Measurements from ENCODE around the gene DBNL.
"Not testable (repeated sequence)": the region's sequence is repeated elsewhere in the genome, so short reads cannot be mapped to it uniquely, and the experiment has no call there.

The DBNL gene

DNA sequence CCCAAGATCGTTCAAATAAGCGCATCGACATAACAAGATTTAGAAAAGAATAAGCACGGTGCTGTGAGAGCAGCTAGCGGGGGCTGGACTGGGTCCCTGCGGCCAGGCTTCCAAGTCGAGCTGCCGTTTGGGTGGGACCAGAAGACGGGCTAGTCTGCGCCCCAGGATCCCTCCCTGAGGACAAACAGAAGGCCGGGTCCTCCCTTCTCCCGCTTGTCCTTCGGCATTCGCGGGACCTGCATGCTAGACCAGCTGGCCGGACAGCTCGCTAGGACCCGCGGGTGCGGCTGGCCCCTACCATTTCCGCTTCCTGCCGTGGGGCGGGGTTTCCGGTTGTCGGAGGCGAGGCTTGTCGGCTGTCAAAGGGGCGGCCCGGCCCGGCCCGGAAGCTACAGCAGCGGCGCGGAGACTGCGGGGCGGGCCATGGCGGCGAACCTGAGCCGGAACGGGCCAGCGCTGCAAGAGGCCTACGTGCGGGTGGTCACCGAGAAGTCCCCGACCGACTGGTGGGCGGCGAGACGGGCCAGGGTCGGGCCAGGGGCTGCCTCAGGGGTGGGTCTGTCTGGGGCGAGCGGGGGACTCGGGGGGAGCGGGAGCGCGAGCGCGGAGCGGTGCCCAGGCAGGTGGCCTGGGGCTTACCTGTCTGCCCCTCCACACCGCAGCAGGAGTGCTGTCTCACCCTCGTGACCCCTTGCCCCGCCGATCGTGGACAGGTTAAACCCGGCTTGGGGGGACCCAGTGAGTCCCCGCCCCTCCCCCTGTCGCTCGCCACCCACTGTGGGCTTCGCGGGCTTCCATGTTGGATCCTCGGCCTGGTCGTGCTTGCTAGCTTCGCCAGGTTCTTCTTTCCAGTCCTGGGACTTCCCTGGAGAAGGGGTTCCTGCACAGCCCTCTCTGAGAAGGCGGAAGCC, at the start of gene DBNL:
Gene DBNL (plus strand): TSS at position 388 of the 911 bp plus-strand sequence. CDS start 36 bp downstream, at position 424.
- DNase-seq (ENCODE audit: low read depth), result peak; percentile 81

DNA sequence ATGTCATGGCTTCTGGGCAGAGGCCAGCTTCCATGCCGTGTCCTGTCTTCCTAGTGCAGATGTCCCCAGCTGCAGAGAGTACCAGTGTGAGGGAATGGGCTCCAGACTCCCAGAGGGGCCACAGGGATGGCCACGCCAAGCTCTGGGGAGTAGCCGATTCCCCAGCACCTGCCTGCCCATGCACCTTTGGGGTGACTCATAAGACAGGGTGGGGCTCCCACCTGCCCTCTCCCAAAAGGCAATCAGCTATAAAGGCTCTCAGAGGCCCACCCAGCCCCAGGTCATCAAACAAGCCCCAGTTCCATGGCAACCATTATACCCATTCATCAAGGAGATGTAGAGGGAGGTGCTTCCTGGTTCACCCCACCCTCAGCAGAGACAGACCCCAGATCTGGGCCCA, 47.0 kb upstream of the DBNL start, which contains the start of gene SPDYE1:
Gene SPDYE1 (plus strand): TSS at position 366 of the 400 bp plus-strand sequence. CDS start 2,053 bp downstream, outside the sequence.
- DNase-seq (ENCODE audit: low read depth), result not testable (repeated sequence)

DNA sequence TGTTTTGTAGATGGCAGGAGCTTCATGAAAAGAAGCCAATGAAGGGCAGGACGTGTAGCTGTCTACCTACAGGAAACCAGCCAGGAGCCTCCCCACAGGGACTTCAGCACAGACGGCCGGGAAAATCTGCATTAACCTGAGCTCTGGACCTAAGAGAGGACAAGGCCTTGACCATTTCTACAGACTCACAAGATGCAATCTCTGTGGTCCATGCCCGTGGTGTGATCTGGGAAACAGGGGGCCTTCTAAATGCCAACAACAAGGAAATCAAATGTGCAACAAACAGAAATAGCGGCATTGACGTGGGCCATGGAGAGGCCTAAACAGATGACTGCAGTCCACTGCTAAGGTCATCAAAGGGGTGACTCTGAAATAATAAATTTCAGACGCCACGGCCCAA, 32.4 kb upstream of the DBNL start:
- not testable (repeated sequence) for DNase-seq (ENCODE audit: low read depth)

DNA sequence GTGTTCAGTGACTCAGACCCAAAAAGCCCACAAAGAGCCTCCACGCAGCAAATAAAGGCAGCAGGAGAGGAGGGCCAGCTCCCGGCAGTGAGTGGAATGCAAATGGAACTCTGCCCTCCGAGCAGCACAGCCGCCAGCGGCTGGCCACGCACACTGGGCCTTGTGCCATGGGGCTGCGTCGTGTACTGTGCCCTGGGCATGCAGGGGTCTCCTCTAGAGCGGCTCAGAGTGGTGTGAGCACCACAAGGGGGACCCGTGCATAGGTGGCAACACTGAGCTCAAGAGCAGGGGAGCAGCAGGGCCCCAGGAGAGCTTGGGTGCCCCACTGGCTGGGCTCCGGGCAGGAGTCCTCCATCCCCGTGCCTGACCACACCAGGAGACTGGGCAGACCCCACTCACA, 29.4 kb upstream of the DBNL start:
- not testable (repeated sequence) for DNase-seq (ENCODE audit: low read depth)

DNA sequence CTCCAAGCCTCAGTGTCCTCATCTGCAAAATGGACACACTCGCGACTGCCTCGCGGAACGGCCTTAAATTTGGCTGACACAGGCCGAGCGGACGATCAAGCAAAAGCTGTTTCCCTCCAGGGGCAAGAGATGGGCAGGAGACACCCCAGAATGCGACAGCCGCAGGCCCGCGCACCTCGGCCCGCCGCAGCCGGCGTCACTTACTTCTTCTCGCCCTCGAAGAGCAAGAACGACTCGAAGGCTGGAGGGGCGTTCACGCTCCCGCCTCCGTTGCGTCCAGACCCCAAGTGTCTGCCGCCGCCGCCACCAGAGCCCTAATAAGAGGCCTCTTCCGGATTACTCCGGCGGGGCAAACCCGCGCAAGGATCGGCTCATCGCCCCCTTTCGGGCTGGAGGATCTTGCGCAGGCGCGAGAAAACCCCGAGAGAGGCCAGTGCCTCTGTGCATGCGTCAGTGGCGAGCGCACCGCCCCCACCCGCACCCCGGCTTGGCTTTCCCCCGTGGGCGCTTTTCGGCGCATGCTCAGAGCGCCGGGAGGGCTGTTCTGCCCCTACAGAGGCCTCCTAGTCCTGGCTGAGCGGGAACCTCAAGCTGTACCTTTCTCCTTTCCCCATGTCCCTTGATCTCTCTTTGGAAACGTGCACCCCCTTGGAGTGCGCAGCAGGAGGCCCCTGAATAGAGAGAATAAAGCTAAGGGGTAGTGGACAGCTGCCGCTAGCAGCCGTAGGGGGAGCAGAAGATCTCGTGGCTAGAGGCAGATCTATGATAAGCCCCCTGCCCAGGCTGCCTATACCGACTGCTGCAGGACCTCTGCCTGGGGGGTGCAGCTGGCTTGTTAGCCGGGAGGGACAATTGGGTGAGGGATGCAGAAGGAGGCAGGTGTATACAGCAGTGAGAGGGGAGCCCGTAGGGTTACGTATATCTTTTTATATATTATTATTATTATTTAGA, 25.4 kb upstream of the DBNL start:
- peak; percentile 96 for DNase-seq (ENCODE audit: low read depth)

DNA sequence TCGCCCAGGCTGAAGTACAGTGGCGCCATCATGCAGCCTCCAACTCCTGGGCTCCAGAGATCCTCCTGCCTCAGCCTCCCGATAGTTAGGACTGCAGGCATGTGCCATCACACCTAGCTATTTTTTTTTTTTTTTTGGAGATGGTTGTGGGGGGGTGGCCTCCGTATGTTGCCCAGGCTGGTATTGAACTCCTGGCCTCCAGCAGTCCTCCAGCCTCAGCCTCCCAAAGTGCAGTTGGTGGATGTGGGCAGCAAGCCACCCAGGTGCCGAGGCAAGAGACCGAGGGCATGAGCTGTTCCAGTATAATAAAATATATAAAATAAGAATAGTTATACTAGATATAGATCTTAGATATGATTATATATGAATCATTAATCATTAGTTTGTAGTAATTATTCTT, 24.7 kb upstream of the DBNL start:
- not testable (repeated sequence) for DNase-seq (ENCODE audit: low read depth)

DNA sequence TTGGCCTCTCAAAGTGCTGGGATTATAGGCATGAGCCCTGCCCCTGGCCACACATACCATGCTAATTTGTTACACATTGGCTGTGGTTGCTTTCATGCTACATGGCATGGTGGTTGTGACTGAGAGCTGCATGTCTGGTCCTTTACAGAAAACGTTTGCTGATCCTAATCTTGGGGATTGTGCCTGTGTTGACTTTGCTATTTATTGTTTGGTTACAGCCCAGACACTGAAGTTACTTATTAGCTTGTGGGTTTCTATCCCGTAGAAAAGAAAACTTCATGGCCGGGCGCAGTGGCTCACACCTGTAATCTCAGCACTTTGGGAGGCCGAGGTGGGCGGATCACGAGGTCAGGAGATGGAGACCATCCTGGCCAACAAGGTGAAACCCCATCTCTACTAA, 22.4 kb upstream of the DBNL start:
- not testable (repeated sequence) for DNase-seq (ENCODE audit: low read depth)

DNA sequence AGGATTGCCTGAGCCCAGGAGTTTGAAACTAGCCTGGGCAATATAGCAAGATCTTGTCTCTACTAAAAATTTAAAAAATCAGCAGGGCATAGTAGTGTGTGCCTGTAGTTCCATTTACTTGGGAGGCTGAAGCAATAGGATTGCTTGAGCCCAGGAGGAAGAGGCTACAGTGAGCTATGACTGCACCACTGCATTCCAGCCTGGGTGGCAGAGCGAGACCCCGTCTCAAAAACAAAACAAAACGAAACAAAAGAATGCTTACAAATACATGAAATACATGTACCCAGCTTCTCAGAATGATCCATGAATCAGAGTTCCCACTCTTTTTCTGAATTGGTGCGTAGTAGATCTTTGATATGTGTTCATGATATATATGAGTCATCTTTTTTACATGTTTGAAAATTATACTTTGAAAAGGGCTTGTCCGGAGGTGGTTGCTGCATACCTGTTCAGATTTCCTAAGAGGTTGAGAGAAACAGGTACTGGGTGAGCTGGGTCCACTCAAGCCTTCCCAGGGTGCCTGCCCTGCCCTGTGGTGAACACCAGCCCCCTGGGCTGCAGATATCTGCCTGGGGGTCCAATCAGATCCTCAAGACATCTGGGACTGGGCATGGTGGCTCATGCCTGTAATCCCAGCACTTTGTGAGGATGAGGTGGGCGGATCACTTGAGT, 21.6 kb upstream of the DBNL start:
- DNase-seq (ENCODE audit: low read depth), result not testable (repeated sequence)

DNA sequence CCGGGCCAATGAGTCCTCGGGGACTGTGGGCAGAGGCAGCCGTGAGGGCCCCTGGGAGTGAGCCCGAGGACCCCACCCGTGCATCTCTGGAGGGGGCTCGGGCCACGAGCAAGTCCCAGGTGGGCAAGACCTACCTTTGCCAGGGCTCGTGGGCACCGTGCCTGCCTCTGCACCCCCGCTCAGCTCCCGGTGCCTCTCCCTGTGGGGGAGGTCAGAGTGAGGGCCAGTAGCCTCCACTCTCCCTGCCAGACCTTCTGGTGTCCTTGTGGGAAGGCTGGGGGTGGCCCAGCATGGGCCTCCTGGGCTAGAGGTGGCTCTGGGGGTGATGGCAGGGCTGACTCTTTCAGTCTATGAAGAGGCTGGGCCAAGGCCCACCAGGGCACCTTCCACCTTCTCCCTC, 15.1 kb upstream of the DBNL start:
- DNase-seq (ENCODE audit: low read depth), result not testable (repeated sequence)

DNA sequence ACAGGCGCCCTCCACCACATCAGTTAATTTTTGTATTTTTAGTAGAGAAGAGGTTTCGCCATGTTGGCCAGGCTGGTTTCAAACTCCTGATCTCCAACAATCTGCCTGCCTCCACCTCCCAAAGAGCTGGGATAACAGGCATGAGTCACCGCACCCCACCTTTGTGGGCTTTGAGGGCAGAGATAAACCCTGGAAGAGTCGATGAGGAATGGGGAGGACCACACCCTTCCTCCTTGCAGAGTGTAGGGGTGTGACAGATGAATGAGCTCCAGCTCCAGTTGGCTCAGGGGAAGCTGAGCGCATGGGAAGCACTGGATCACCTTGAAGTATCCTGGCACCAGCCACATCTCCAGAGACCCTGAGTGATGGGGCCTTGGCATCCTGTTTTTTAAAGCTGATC, 14.5 kb upstream of the DBNL start:
- DNase-seq (ENCODE audit: low read depth), result not testable (repeated sequence)

DNA sequence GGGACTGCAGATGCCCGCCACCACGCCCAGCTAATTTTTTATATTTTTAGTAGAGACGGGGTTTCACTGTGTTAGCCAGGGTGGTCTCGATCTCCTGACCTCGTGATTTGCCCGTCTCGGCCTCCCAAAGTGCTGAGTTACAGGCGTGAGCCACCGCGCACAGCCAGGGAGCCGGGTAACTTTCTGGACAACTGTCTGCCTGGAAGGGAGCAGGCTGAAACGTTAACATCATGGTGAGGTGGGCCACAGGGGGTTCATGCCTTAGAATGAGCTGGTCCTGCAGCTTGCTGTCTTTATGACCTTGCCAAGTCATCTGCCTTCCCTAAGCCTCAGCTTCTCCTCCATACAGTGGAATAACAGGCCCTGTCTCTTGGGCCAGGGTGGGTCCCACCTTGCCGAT, 13.2 kb upstream of the DBNL start:
- DNase-seq (ENCODE audit: low read depth), result not testable (repeated sequence)

DNA sequence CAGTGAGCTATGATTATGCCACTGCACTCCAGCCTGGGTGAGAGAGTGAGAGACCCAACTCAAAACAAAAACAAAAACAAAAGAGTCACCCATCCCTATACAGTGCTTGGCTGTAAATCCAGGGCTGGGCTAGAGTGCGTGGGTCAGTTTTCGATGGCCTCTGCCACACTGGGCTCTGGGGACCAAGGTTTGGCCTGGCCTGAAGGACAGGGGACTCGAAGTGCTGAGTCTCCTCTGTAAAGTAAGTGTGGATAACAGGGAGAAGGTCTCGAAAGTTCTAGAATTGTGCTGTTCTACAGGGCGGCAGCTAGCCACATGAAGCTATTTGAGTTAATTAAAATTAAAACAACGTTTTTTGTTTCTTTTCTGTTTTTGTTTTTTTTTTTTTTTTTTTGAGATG, 12.5 kb upstream of the DBNL start:
- not testable (repeated sequence) for DNase-seq (ENCODE audit: low read depth)

DNA sequence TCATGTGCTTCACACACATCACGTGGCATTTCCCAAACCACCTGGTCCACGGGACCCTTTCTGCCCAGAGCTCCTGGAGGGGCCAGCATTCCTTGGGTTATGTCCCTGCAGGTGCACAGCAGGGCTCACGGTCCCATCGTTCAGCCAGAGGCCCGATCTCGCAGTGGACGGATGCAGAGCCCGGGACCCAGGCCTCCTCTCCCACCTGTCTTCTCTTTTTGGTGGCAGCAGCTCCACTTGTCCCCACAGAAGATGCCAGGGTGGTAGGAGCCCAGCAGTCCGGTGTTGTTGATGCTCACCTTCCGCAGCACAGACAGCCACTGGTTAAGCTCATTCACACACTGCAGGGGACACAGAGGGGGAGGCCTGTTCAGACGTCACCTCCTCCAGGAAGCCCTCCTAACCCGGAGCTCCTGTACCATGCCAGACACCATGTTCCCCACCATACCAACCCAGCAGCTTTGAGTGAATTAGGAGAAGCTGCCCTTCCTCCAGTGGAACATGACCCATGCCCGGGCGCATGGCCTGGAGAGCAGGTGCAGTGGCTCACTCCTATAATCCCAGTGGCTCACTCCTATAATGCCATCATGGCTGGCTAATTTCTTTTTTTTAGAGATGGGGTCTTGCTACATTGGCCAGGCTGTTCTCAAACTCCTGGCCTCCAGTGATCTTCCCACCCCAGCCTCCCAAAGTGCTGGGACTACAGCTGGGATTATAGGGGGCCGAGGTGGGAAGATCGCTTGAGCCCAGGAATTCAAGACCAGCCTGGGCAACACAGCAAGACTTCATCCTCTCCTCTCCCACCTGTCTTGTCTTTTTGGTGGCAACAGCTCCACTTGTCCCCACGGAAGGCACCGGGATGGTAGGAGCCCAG, 10.3 kb upstream of the DBNL start:
- DNase-seq (ENCODE audit: low read depth), result not testable (repeated sequence)

DNA sequence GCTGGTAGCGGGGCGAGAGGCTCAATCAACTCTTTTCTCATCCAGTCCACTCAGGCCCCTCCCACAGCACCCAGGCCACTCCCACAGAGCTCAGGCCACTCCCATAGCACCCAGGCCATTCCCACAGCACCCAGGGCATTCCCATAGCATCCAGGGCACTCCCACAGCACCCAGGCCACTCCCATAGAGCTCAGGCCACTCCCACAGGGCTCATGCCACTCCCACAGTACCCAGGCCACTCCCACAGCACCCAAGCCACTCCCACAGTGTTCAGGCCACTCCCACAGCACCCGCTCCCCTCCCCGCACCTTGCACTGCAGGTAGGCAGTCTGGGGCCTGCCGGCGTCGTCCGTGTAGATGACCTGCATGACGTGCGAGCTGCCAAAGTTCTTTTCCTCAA, 8.1 kb upstream of the DBNL start:
- DNase-seq (ENCODE audit: low read depth), result not testable (repeated sequence)

DNA sequence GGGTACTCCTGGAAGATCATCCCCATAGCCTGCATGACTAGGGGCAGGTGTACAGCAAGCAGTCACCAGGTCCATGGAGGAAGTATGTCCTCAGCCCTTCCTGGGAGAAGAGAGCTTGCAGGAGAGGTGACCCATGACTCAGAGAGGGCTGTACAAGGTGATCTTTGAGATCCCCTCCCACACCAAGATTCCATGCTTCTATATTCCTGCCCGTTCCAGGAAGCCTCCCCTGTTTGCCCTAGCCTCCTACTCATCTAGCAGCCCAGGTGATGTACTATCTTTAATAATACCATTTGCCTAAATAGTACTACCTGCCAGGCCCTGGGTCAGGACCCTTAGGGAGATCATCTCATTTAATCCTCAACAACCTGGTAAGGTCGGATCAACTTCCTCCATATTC, 6.6 kb upstream of the DBNL start:
- not testable (repeated sequence) for DNase-seq (ENCODE audit: low read depth)

DNA sequence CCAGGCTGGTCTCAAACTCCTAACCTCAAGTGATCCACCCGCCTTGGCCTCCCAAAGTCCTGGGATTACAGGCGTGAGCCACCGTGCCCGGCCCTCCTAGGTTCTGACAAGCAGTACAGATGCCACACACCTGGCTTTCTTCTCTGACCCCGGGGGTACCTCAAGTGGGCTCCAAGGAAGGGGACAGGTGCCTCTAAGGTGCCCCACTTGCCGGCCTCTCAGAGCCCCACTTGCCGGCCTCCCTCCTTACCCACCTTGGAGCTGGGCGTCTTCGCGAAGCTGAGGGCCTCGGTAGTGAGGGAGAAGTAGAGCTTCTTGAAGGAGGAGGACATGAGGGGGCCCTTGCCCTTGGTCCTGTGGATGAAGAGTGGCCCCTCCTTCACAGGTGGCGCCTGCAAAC, 5.9 kb upstream of the DBNL start:
- not testable (repeated sequence) for DNase-seq (ENCODE audit: low read depth)

DNA sequence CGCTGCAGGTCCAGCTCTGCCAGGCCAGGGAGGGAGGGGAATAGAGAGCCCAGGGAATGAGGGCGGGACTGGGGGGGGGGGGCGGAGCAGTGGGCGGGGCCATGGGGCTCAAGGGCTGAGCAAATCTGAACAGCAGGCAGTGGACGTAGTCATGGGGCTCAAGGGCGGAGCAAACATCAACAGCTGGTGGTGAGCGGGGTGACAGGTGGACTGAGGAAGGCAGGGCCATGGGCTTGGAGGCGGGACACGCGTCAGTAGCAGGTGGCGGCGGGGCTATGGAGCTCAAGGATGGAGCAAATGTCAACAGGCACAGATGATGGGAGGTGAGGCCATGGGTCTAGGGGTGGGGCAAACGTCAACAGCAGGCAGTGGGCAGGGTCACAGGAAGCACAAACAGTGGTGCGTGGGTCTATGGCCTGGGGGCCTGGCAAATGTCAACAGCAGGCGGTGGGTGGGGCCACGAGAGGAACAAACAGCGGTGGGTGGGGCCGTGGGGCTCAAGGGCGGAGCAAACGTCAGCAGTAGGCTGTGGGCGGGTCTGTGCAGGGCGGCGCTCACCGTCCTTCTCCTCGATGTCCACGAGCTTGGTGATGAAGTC, 5.4 kb upstream of the DBNL start:
- DNase-seq (ENCODE audit: low read depth), result peak; percentile 37

DNA sequence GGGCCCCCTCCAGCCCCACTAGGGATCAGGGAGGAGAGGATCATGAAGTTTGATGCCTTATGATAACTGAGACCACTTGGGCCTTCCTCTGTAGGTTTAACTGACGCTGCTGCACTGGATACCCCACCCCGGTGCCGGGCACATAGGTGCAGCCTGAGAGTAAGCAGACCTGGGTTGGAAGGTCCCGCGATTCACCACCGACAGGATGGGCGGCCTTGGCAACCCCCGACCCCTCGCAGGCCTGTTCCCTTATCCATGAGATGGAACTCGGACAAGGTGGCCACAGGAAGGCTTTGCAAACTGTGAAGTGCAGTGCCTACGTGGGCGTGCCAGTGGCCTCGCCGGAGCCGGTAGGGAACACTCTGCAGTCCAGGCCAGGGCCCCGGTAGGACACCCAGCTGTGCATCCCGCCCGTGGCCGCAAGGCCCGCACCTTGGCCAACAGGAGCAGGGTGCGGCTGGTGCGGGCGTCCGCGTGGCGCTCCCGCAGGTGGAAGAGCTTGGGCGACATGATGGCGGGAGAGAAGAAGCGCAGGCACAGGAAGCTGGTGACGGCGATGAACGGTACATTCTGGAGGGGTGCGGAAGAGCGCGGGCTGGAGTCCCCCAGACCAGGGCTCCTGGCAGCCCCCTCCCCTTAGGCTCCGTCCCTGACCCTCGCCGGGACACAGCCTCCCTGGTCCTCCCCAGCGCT, 4.6 kb upstream of the DBNL start:
- not testable (repeated sequence) for DNase-seq (ENCODE audit: low read depth)

DNA sequence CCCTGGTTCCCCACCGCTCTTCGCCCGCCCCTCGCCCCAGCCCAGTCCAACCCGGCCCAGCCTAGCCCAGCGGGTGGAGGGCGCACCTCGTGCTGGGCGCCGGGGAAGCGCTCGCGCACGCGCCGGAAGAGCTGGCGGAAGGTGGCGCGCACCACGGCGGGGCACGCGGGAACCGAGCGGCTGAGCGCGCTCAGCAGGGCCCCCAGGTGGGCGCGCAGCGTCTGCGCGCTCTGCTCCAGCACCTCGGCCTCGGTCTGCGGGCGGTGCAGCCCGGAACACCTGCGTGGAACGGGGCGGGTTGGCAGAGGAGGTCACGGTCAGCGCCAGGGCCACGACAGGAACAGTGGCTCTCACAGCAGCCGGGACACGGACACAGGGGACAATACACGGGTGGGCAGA, 4.0 kb upstream of the DBNL start:
- DNase-seq (ENCODE audit: low read depth), result not testable (repeated sequence)

DNA sequence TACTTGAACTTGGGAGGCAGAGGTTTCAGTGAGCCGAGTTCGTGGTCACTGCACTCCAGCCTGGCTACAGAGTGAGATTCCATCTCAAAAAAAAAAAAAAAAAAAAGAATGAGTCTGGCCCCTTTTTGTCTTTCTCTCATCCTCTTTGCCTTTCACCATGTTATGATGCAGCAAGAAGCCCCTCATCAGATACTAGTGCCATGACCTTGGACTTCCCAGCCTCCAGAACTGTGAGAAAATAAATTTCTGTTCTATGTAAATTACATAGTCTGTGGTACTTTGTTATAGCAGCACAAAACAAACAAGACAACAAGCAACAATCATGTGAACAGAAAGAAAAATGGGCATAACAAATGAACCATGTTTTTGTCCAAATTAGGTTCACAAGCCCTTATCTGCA, 2.3 kb upstream of the DBNL start:
- DNase-seq (ENCODE audit: low read depth), result no peak

Measured in fibroblast of gingiva (primary cell).